Osteocyte (in vitro differentiated cells): Measurements from ENCODE around the gene SLC11A1. TPM values are rescaled to one million over a fixed set of nuclear protein-coding genes. Genes with fewer than 3 reads are reported as not detected.
A peak's percentile ranks its signal among the peaks of the same experiment; 100 is the strongest.

Experiments
- DNase-seq: peaks from one replicate; pipeline ENCODE4 v3.0.0; 2021; ENCODE audit warnings: mixed read lengths; ENCODE audit not compliant: unreplicated experiment; ENCODE audit errors: extremely low spot score
- H3K27ac Mint-ChIP-seq: one replicate; pipeline ENCODE4 v1.8.0; 2021; ENCODE audit warnings: mild to moderate bottlenecking, mixed read lengths; ENCODE audit not compliant: unreplicated experiment
- H3K27me3 Mint-ChIP-seq: one replicate; pipeline ENCODE4 v1.8.0; 2021; ENCODE audit warnings: mixed read lengths; ENCODE audit not compliant: unreplicated experiment
- H3K36me3 Mint-ChIP-seq: one replicate; pipeline ENCODE4 v1.8.0; 2021; ENCODE audit warnings: mixed read lengths; ENCODE audit not compliant: unreplicated experiment
- H3K4me1 Mint-ChIP-seq: one replicate; pipeline ENCODE4 v1.8.0; 2021; ENCODE audit warnings: mixed read lengths; ENCODE audit not compliant: unreplicated experiment
- H3K4me3 Mint-ChIP-seq: one replicate; pipeline ENCODE4 v1.8.0; 2021; ENCODE audit warnings: mild to moderate bottlenecking, moderate library complexity, mixed read lengths; ENCODE audit not compliant: unreplicated experiment
- H3K9me3 Mint-ChIP-seq: one replicate; pipeline ENCODE4 v1.8.0; 2021; ENCODE audit warnings: mixed read lengths; ENCODE audit not compliant: unreplicated experiment
- CTCF ChIP-seq: fragments of 200-600 bp; sonication (generic); IDR thresholded peaks from 2 replicates; pipeline ENCODE4 v1.5.0; 2021; ENCODE audit warnings: antibody characterized with exemption, mild to moderate bottlenecking, moderate library complexity
- microRNA-seq: library from miRNA; unstranded; fragments of <30 nt; microRNA quantifications from one replicate; pipeline ENCODE4 v1.1.0, GENCODE V29; 2020; ENCODE audit not compliant: unreplicated experiment
- total RNA-seq: library from RNA; stranded (reverse); gene quantifications from 2 replicates; pipeline ENCODE4 v1.2.1, GENCODE V29; 2021

SLC11A1 gene
- total RNA-seq, 1 donor from 2014 or later, result 0.16 TPM

GRCh38 chr2:218437969-218438368, 55.9 kb downstream of the SLC11A1 start:
- H3K27ac Mint-ChIP-seq, result no peak overlapping the region
- no peak for DNase-seq
- no peaks in the 10 kb centered on the region for H3K9me3 Mint-ChIP-seq
- TF ChIP-seq CTCF, result no peak
- H3K4me3 Mint-ChIP-seq, result no peak overlapping the region
- no peaks in the 10 kb centered on the region for H3K36me3 Mint-ChIP-seq
- H3K27me3 Mint-ChIP-seq, result no peaks in the 10 kb centered on the region
- H3K4me1 Mint-ChIP-seq, result no peaks in the 10 kb centered on the region

GRCh38 chr2:218438596-218438995, 56.5 kb downstream of the SLC11A1 start:
- Mint-ChIP-seq H3K27me3 (no peaks in the 10 kb centered on the region), H3K4me1 (no peaks in the 10 kb centered on the region), H3K27ac (no peak overlapping the region), H3K9me3 (no peaks in the 10 kb centered on the region), H3K36me3 (no peaks in the 10 kb centered on the region), H3K4me3 (no peak overlapping the region)
- no peak for TF ChIP-seq CTCF
- no peak for DNase-seq

- Mint-ChIP-seq H3K27ac (no peak overlapping the region), H3K27me3 (no peaks in the 10 kb centered on the region), H3K36me3 (peaks cover 10% of the 10 kb centered on the region), H3K9me3 (no peaks in the 10 kb centered on the region), H3K4me1 (peaks cover 5% of the 10 kb centered on the region), H3K4me3 (no peak overlapping the region)
- TF ChIP-seq CTCF, result no peak
- DNase-seq, result no peak
These were observed 62.8 kb downstream of the SLC11A1 start for GRCh38 chr2:218444692-218445357.

GRCh38 chr2:218445602-218446001, 63.5 kb downstream of the SLC11A1 start:
- TF ChIP-seq CTCF, result no peak
- Mint-ChIP-seq H3K27me3 (no peaks in the 10 kb centered on the region), H3K4me1 (peaks cover 5% of the 10 kb centered on the region), H3K36me3 (peaks cover 10% of the 10 kb centered on the region), H3K4me3 (no peak overlapping the region), H3K27ac (no peak overlapping the region), H3K9me3 (no peaks in the 10 kb centered on the region)
- DNase-seq, result no peak

Small RNA genes lying within 50 kb of the gene (microRNA-seq; reads per million reads assigned to microRNA genes)
- gene MIR26B (12,877 reads per million, percentile 97 among the genes with 10 or more reads in this experiment), gene MIR6810 (not detected)

Other genes starting within 250 kb of the SLC11A1 start
- gene CXCR1, start 215.3 kb upstream of the SLC11A1 start, total RNA-seq, result not detected in 2 replicates
- gene ARPC2, start 165.1 kb upstream of the SLC11A1 start, total RNA-seq, result 265 and 284 TPM in 2 replicates
- not detected in 2 replicates for gene GPBAR1, start 121.3 kb upstream of the SLC11A1 start, total RNA-seq
- gene AAMP, start 112.1 kb upstream of the SLC11A1 start, total RNA-seq, result 62.9 and 66.3 TPM in 2 replicates
- 43.0 and 45.0 TPM in 2 replicates for gene PNKD, start 111.8 kb upstream of the SLC11A1 start, total RNA-seq
- gene TMBIM1, start 89.8 kb upstream of the SLC11A1 start, total RNA-seq, result 86.4 and 97.4 TPM in 2 replicates
- not detected in 2 replicates for gene CATIP, start 25.4 kb upstream of the SLC11A1 start, total RNA-seq
- 131 and 138 TPM in 2 replicates for gene CTDSP1, start 17.6 kb downstream of the SLC11A1 start, total RNA-seq
- gene VIL1, start 36.9 kb downstream of the SLC11A1 start, total RNA-seq, result 0.57 TPM in 1 of 2 replicates, not detected in the other
- gene USP37, start 186.1 kb downstream of the SLC11A1 start, total RNA-seq, result 14.6 and 15.0 TPM in 2 replicates
- gene CNOT9, start 186.6 kb downstream of the SLC11A1 start, total RNA-seq, result 40.3 and 41.6 TPM in 2 replicates
- 16.7 and 24.7 TPM in 2 replicates for gene PLCD4, start 225.6 kb downstream of the SLC11A1 start, total RNA-seq